Measurements from ENCODE around the gene IL17REL.
A peak's percentile ranks its signal among the peaks of the same experiment; 100 is the strongest.

IL17REL gene

GRCh38 chr22:50027639-50028537 is 15.3 kb upstream of the IL17REL start:
- DNase-seq (ENCODE audit: low read depth in 2 of 2, low spot score in 1 of 2), result no peak

GRCh38 chr22:50025993-50026392 is 13.4 kb upstream of the IL17REL start:
- DNase-seq (ENCODE audit: low read depth in 2 of 2, low spot score in 1 of 2), result no peak

DNA sequence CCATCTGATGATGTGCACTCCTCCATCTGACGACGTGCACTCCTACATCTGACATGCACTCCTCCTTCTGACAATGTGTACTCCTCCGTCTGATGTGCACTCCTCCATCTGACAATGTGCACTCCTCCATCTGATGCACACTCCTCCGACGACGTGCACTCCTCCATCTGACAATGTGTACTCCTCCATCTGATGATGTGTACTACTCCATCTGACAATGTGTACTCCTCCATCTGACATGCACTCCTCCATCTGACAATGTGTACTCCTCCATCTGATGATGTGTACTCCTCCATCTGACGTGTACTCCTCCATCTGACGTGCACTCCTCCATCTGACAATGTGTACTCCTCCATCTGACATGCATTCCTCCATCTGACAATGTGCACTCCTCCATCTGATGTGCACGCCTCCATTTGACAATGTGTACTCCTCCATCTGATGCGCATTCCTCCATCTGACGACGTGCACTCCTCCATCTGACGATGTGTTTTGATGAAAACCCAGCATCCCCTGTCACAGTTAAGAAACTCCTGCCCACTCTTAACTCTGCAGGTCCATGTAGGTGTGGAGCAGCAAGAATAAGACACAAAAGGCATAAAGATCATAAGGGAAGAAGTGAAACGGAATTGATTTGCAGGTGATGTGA is 9.7 kb upstream of the IL17REL start:
- DNase-seq (ENCODE audit: low read depth in 2 of 2, low spot score in 1 of 2), result no peak

DNA sequence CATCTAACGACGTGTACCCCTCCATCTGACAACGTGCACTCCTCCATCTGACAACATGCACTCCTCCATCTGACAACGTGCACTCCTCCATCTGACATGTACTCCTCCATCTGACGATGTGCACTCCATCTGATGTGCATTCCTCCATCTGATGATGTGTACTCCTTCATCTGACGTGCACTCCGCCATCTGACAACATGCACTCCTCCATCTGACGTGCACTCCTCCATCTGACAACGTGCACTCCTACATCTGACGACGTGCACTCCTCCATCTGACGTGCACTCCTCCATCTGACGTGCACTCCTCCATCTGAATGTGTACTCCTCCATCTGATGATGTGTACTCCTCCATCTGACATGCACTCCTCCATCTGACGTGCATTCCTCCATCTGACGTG is 8.0 kb upstream of the IL17REL start:
- no peak for DNase-seq (ENCODE audit: low read depth in 2 of 2, low spot score in 1 of 2)

- no peak for DNase-seq (ENCODE audit: low read depth in 2 of 2, low spot score in 1 of 2)
Observed at GRCh38 chr22:50019316-50019715, 6.8 kb upstream of the IL17REL start.

DNA sequence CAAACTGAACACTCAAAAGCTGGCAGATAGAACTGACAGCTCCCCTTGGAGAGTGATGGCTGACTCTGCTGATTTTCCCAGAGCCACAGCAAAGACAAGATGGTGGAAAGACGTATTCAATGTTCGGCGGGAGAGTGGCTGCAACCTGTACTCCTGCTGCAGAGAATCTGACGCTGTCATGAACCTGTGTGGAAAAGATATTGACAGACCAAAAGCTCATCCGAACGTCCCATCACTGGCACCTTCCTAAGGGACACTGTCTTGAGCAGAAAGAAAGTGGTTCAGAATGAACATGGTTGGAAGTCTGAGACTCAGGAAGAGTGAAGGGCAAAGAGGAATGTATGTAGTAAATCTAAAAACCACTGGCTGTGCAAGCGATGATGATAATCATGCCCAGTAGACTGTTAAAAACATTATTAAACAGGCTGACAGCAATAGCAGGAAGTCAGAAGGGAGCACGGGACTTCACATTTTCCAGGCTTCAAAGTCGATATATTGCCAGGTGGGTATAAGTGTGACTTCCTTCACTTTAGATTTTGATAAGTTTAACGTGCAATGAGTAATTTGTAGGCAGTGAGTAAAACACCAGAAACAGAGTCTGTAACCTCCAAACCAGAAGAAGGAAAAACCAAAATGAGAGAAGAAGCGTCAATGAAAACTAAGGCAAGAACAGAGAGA is 6.2 kb upstream of the IL17REL start:
- DNase-seq (ENCODE audit: low read depth in 2 of 2, low spot score in 1 of 2), result no peak

GRCh38 chr22:50017701-50018224 is 5.2 kb upstream of the IL17REL start:
- DNase-seq (ENCODE audit: low read depth in 2 of 2, low spot score in 1 of 2), result no peak

- DNase-seq (ENCODE audit: low read depth in 2 of 2, low spot score in 1 of 2), result no peak
Observed at GRCh38 chr22:50016988-50017700, 4.6 kb upstream of the IL17REL start.

DNA sequence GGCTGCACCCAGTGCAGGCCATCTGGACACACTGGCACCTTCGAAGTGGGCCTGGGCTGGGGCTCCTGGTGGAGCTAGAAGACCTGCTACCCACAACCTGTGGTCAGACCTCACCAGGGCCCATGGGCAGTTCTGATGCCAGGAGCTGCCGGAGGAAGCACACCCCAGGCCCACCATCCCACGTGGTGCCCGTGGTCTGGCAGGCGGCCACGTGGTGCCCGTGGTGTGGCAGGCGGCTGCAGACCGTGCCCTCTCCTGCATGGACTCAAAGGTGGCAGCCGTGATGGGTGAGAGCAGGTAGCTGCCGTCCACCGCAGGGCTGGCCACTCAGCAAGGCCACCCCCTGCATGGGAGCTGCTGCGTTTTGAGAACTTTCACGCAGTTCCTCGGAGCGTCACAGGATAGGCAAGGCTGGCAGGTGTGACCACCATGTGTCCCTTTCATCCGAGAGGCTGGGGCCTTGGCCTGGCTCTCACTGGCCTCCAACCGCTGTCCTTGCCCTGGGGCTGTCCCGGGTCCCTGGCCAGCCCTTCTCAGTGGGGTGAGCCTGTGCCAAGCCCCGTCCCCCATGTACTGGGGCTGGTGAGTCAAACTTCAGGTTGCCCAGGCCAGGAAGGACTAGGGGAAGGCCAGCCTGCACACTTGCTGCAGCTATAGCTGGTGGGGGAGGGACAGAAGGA is 3.9 kb upstream of the IL17REL start:
- DNase-seq (ENCODE audit: low read depth in 2 of 2, low spot score in 1 of 2), result no peak

GRCh38 chr22:50015451-50016307 is 3.1 kb upstream of the IL17REL start:
- no peak for DNase-seq (ENCODE audit: low read depth in 2 of 2, low spot score in 1 of 2)

DNA sequence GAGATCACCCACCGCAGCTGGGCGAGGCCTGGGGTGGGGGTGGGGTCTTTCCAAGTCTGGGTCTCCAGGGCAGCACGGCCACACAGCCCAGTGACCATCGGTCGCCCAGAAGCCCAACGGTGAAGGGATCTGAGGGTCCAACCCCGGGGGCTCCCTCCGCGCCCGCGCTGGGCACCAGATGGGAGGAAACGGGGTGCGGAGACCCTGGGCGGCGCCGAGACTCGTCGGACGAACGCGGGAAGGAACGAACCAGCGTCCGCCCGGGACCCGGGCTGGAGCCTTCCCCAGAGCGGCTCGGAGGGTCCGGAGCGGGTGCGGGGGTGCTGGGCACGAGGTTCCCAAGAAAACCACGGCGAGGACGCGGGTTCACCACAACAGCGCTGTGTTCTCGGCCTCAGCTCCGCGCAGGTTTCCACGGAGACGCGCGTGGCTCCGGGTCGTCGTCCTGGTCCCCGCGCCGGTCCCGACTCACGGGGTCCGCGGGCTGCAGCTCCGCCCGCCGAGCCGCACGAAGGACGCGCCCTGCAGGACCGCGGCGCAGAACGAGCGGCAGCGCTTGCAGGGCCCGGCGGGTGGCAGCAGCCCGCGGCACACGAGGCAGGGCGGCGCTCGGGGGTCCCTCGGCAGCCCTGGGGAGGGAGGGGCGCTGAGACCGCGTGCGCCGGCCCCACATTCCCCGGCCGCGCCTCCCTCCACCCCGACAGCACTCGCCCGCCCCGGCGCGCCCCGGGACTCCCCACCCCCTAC is 2.3 kb upstream of the IL17REL start:
- no peak for DNase-seq (ENCODE audit: low read depth in 2 of 2, low spot score in 1 of 2)

- DNase-seq (ENCODE audit: low read depth in 2 of 2, low spot score in 1 of 2), result no peak
Observed at GRCh38 chr22:50014053-50014501, 1.5 kb upstream of the IL17REL start.

DNA sequence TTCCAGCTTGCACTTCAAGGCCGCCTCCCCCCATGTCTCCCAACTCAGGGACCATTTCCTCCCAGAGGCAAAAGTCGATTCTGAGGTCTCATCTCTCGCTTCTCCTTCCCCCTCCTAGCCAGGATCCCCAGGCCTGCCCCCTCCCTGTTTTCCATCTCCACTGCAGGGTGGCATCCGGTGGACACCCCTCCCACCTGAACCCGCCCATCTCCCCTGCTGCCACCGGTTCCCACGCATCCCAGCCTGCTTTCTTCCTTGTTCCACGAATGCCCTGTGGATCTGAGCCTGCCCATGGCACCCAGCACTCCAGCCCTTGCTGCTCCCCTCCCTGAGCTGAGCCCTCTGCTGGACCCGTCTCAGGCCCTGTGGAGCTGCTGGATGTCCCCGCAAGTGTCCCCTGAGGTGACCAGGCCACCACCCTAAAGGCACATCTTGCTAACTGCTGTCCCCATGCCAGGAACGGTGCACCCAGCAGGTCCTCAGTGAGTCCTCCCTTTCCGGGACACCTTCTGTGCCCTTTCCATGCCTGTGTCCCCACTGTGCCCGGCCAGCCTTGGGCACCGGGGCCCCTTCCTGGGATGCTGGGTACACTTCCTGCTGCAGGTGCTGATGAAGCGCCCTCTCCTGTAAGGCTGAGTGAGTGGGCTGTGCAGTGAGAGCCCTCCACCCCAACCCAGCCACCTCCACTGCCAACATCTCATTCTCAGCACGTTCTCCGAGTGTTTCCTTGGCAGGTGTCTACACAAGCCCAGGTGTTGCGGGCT is 936 bp downstream of the IL17REL start:
- no peak for DNase-seq (ENCODE audit: low read depth in 2 of 2, low spot score in 1 of 2)

DNA sequence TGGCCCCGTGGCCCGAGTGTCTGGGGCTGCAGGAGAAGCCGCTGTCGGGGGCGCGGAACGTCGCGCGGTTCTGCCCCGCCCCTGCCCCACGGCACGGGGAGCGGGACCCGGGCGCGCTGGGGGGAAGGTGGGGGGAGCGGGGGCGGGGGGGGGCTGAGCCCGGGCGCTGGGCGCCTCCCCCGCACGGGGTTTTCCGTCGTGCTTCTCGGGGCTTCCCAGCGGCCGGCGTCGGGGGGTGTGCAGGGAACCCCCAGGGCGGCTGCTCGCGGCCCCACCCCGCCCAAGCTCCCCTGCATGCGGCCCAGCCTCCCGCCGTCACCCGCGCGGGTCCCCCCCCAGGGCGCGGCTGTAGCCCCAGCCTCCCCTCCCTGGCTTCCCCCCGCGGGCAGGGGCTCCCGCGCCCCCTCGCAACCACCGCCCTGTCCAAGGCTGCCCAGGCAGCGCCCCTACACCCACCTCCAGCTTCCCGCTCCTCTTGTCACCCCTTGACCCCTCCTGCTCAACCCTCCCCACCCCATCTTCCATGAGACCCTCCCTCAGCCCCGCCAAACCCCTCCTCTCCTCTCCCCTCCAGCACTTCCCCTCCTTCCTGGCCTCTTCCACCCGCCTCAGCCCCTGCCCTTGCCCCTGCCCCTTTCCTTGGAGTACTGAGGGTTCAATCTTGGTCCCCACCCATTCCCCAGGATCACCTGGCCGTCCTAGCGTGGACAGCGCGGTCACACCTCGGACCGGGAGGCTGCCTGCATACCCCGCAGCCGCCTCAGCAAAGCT is 1.7 kb downstream of the IL17REL start:
- peak in 1 of 2 donors; percentile 37 for DNase-seq (ENCODE audit: low read depth in 2 of 2, low spot score in 1 of 2)

- no peak for DNase-seq (ENCODE audit: low read depth in 2 of 2, low spot score in 1 of 2)
Observed at GRCh38 chr22:50009765-50010675, 2.5 kb downstream of the IL17REL start.

- no peak for DNase-seq (ENCODE audit: low read depth in 2 of 2, low spot score in 1 of 2)
Observed at GRCh38 chr22:50009251-50009650, 3.3 kb downstream of the IL17REL start.
